Measurements from ENCODE around the gene CYP2W1. TPM values are rescaled to one million over a fixed set of nuclear protein-coding genes. Genes with fewer than 3 reads are reported as not detected.
"Not testable (repeated sequence)": the region's sequence is repeated elsewhere in the genome, so short reads cannot be mapped to it uniquely, and the experiment has no call there.

CYP2W1 gene
- total RNA-seq, 2 experiments from 2014 or later, result not detected

DNA sequence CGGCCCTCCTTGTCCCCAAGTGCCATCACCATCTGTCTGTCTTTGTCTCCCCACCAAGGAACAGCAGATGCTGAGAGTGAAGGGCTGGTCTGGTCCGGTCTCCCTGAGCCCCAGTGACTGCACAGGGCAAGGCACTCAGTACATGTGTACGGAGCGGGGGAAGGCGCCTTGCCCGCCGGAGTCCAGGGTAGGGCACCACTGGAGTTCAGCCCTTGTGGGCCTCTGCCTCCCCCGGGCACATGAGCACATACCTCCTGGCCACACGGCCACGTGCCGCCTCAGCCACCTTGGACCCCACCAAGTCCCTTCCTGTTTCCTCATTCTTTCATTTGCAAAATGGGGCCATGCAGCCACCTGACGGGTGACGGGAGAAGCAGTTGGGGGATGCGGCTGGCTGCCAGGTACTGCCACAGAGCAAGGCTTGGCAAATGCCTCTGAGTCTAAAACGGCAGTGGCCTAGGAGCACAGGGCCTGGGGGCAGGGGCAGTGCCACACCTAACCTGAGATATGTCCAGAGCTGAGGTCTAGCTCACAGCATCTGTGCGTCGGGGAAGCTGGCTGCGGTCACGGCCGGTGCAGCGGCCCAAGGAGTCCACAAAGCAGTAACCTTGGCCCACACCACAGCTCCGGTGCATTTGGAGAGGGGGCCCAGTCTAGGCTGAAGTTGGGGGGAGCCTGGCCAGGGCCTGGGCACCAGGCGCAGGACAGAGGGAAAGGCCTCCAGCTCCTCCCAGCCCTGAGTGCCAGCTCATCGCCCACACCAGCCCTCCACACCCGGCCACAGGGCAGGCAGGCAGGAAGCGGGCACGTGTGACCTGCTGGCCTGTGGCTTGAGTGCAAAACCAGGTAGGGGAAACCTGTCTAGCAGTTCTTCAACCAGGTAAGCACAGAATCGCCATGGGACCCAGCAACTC is 33.7 kb upstream of the CYP2W1 start:
- ChIA-PET POLR2A (interaction anchor here (0.6 to 1.0 kb wide), 2 partner anchors 26 to 28 kb away, joined by 3 to 9 read pairs; no protein-coding TSS in a partner anchor), CTCF (no interaction called here)

DNA sequence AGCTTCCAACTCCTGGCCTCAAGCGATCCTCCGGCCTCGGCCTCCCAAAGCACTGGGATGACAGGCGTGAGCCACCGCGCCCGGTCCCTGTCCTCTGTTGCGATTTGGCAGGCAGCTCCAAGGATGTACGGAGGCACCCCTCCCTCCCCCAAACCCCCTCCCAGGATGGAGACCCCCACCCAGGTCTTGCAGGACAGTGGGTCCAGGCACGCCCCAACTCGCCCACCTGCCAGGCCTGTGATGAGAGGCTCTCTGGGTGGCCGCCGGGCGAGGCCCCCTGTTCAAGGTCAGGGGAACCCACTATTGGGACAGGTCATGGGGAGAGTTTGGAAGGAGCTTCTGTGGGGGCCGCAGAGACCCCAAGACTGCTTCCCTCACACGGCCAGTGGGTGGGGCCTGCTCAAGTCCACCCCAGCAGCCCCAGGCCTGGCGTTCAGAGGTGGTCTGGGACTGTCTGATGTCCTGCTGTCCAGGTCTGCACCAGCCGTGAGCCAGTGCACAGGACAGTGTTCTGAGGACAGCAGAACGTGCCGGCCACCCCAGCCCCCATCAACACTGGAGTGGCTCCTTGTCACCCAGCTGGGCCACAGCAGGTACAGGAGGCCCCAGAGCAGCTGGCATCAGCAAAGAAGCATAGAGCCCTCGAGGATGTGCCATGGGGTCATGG is 31.0 kb upstream of the CYP2W1 start:
- ChIA-PET CTCF (interaction anchor here (1.0 to 1.5 kb wide), 3 partner anchors 22 to 44 kb away, joined by 3 to 4 read pairs (median 4); no protein-coding TSS in a partner anchor), POLR2A (interaction anchor here (0.6 to 1.2 kb wide), 4 partner anchors 22 to 29 kb away, joined by 3 to 4 read pairs (median 3); no protein-coding TSS in a partner anchor)

DNA sequence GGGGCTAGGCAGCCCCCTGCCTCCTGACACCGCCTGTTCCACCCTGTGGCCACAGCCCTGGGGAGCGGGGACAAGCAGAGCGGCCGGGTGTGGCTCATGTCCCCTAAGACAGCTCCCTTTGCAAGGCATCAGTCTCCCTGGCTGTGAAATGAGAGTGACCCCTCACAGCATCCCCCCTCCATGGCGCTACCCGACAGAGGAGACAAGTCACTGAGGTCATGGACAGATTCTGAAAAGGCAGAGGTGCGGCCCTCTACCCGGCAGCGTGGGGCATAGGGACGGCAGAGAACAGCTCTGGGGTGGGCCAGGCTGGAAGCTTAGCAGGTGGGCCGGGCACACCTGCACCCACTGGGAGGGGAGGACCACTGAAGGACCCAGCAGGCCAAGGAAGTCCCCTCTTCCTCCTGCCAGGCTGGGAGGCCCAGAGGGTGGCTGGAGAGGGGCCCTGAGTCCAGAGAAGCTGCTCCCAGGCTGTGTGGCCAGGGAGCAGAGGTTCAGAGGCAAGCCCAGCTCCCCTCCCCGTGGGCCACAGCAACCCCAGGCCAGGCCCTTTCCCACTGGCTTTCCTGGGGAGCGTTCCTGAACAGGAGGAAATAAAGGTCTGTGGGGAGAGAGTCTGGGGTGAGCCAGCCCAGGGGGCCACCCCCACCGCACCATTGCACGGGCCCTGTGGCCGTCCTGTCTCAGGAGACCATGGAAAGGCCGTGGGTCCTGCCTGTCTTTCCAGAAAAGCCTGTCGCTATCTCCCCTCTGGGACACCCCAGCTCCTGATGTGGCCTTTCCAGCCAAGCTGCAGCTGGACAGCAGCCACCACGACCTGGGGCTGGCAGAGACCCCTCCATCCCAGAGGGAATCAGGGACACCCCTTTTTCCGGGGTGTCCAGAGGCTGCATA is 30.2 kb upstream of the CYP2W1 start:
- CTCF ChIA-PET, result interaction anchor here (0.8 to 1.5 kb wide), 5 partner anchors 14 to 73 kb away, joined by 3 to 5 read pairs (median 4); no protein-coding TSS in a partner anchor
- POLR2A ChIA-PET, result interaction anchor here (0.6 to 2.0 kb wide), 4 partner anchors 23 to 42 kb away, joined by 3 to 5 read pairs (median 4); no protein-coding TSS in a partner anchor

DNA sequence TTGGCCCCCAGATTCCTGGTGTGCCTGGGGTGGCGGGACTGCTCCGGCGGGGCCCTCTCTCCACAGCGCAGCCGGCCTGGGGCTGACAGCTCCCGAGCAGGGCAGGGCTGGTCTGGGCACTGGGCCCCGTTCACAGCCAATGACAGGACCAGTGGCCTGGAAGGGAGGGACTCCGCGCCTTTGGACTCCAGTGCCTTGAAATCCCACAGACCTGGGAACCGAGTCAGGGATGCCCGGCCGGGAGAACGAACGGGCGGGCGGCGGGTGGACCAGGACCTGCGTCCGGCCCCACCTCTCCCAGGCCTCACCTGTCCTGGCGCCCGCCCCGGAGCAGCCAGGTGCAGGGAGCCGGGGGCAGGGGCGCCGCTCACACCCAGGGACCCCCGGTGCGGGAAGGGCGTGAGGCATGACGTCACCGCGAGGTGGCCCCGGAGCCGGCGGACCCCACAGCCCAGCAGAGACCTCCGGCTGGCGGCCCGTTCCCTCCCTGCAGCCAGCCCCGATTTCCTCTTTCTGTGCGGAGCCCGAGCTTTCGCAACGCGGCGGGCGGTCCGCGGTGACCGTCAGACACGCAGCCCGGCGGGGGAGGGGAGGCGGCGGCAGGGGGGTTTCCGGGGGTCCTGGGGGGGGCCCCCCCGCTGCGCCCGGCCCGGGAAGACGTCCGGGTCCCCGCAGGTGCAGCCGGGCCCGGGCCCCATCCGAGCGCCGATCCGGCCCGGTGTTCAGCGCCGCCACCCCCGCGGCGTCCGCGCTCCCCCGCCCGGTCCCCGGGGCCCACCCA is 29.2 kb upstream of the CYP2W1 start:
- CTCF ChIA-PET, result interaction anchor here (0.5 to 1.2 kb wide), 4 partner anchors 15 to 139 kb away, joined by 3 to 5 read pairs (median 4); no protein-coding TSS in a partner anchor
- POLR2A ChIA-PET, result interaction anchor here (2.0 kb wide), 1 partner anchor 43 kb away, joined by 5 read pairs; no protein-coding TSS in a partner anchor

DNA sequence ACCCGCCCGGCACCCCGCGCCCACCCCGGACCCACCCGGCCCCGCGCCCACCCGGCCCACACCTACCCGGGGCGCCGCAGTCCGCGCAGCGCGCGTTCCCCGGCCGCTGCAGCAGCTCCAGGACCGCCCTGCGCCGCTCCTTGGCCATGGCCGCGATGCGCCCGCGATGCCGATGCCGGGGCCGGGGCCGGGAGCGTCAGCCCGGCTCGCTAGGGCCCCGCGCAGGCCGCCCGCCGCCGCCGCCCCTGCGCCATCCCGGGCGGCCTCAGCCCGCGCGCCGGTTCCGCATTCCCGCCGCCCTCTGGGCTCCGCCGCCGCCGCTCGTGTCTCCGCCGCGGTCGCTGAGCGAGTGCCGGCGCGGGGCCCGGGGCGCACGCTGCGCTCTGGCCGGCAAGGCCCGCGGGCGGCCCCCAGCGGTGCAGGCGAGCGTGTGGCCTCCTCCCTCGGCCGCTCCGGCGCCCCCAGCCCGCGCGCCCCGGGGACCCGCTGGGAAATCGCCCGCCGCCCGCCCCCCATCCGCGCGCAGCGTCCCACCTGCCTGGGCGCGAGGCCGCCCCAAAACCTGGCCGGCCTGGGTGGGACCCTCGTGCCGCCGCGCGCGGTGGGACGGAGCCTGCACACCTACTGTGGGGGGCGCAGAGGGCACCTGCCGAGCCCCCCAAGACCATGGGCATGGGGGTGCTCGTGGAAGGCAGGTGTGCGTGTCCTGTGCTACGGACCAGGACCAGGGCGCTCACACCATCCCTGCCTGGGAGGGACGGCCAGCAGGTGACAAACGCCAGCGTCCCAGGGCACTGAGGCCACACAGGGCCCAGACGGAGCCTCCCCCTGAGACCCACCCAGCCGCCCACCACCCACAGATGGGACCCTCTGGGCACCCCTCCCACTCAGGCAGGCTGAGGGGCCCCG is 28.4 kb upstream of the CYP2W1 start, which contains the start of gene ADAP1:
TSS of gene ADAP1 (minus strand) at position 351 of the 909 bp plus-strand sequence. CDS start at position 148, 203 bp downstream.
- POLR2A ChIA-PET, result interaction anchor here (2.0 kb wide), 1 partner anchor 44 kb away, joined by 5 read pairs; no protein-coding TSS in a partner anchor

DNA sequence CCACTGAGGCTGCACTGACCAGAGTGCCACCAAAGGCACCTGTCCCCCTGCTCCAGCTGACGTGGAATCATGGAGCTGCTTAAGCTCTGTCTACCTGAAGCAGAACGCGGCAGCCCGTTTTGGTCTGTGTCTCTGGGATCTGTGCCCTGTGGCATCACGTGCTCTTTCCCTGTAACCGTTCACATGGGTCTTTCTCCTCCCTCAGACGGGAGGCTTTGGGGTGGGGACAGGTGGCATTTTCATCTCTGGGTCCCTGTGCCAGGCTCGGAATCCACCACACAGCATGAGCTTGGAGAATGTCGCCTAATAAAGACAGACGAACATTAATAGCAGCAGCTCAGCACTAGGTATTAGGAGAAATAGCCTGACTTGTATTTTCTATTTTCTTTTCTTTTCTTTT is 26.9 kb upstream of the CYP2W1 start:
- CTCF ChIA-PET, result interaction anchor here (0.7 to 2.8 kb wide), 6 partner anchors 10 to 634 kb away, joined by 3 to 15 read pairs (median 4); no protein-coding TSS in a partner anchor
- POLR2A ChIA-PET, result interaction anchor here (0.6 kb wide), 1 partner anchor 34 kb away, joined by 5 read pairs; no protein-coding TSS in a partner anchor

More for the DNA sequence above, 28.4 kb upstream of the CYP2W1 start, which contains the start of gene ADAP1:
- CTCF ChIA-PET, result interaction anchor here (0.5 to 1.0 kb wide), 4 partner anchors 13 to 140 kb away, joined by 3 to 4 read pairs (median 3); no protein-coding TSS in a partner anchor

DNA sequence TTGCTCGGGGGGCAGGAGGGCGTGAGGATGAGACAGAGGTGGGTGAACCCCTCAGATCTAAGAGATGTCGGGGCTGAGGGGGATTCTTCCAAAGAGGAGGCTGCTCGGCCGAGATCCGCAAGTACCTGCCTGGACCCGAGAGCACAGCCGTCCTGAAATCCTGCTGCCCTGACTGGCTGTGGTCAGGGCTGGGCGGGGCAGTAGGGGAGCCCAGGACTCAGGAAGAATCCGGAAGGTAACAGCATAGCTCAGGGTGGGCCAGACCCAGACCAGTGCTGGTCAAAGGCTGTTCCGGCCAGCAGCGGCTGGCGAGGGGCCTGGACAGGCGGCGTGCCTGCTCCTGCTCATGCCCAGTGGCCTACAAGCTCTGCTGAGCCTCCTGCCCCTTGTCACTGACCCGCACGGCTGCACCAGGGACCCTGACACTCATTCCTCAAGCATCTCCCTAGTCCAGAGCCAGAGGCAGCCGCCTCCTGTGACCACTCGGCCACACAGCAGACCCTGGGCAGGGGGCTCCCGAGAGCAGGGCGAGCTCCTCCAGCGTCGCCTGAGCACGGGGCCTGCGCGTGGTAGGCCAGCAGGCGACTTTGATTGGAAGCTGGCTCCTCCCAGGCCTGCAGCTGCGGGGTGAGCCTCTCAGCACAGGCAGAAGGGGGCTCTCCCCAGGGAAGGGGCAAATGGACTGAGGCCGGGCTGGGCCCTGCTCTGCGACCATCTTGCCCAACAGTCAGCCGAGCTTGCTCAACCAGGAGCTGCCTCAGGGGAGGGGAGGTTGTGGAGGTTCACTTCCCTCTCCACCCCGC is 25.4 kb upstream of the CYP2W1 start:
- ChIA-PET CTCF (interaction anchor here (1.2 to 2.8 kb wide), 2 partner anchors 49 to 108 kb away, joined by 3 to 15 read pairs; no protein-coding TSS in a partner anchor), POLR2A (no interaction called here)

DNA sequence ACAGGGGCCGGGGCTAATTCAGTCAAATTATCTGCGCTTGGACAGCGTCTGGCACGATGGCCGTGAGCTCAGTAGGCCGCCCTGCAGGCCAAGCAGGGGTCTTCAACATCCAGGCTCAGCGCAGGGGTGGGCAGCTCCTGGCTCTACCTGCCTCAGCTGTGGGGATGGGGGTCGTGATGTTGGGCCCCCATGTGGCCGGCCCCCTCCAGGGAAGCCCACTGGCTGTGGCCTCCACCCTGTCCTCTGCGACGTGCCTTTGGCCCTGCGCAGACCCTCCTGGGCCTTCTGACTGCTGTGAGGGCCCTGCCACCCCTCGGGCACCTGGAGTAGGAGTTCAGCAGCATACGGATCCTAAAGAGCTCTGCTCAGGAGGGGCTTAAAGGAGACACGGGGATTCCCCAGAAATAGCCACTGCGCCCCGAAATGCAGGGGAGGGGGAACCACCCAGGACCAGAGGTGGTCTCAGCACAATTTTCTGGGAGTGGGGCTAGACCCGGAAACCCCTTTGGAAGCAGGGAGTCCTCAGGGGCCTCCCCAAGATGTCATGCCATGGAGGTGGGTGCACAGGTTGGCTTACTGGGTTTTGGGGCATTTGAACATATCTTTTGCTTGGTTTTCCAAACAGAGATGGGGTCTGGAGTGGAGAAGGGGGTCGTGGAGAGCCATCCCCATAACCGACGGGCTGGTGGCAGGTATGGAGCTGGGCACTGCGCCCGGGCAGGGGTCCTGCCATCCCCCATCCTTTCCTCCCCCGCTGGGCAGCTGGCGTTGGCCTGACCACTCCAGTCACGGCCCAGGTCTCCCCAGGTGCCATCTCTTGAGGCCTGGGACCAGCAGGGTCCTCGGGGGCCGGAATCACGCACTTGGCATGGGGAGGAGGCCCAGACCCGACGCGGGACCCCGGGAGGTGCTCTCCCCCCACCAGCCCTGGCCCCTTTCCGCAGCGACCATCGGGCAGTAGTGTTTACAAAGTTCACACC is 24.5 kb upstream of the CYP2W1 start:
- CTCF ChIA-PET, result interaction anchor here (0.6 to 2.8 kb wide), 4 partner anchors 8 to 107 kb away, joined by 3 to 15 read pairs (median 4); no protein-coding TSS in a partner anchor

DNA sequence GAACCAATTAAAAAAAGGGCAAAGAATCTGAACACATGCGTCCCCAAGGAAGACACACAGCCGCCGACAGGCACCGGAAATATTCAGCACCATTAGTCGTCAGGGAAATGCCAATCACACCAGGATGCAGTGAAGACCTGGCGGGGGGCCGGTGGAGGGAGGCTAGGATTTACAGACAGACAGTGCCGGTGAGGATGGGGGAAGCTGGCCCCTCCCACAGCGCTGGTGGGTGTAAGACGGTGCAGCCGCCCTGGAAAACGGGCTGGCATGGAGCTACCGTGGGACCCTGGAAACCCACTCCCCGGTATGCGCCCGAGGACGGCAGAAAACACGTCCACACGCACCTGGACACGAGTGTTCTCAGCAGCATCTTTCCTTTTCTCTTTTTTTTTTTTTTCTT is 23.7 kb upstream of the CYP2W1 start:
- ChIA-PET CTCF (interaction anchor here (0.6 kb wide), 2 partner anchors 9 to 11 kb away, joined by 4 to 5 read pairs; no protein-coding TSS in a partner anchor), POLR2A (no interaction called here)

More for the DNA sequence above, 24.5 kb upstream of the CYP2W1 start:
- POLR2A ChIA-PET, result no interaction called here

DNA sequence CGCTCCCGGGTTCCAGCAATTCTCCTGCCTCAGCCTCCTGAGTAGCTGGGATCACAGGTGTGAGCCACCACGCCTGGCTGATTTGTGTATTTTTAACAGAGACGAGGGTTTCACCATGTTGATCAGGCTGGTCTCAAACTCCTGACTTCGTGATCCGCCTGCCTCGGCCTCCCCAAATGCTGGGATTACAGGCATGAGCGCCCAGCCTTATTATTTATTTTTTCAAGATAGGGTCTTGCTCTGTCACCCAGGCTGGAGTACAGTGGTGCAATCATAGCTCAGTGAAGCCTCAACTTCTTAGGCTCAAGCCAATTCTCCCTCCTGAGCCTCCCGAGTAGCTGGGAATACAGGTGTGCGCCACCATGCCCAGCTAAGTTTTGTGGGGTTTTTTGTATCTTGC is 23.2 kb upstream of the CYP2W1 start:
- CTCF ChIA-PET, result interaction anchor here (1.6 kb wide), 1 partner anchor 51 kb away, joined by 3 read pairs; no protein-coding TSS in a partner anchor
- POLR2A ChIA-PET, result not testable (repeated sequence)

DNA sequence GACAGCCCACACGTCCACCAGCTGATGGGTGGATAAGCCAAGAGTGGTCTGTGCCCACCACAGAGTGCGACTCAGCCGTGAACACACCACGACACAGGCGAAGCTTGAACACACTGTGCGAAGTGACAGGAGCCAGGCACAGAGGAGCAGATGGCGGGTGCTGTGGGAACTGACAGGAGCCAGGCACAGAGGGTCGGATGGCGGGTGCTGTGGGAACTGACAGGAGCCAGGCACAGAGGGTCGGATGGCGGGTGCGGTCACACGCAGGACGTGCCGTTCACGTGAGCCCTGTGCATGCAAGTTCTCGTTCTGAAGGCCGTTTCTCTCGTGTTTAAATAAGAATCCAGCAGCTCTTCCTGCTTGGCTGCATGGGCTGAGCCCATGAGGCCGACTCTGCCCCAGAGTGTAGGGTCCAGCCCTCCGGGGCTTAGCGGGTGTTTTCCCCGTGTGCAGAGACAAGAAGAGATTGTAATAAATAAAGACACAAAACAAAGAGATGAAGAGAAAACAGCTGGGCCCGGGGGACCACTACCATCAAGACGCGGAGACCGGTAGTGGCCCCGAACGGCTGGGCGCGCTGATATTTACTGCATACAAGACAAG is 22.6 kb upstream of the CYP2W1 start:
- CTCF ChIA-PET, result interaction anchor here (1.1 to 1.6 kb wide), 2 partner anchors 32 to 51 kb away, joined by 3 read pairs; no protein-coding TSS in a partner anchor
- POLR2A ChIA-PET, result no interaction called here

DNA sequence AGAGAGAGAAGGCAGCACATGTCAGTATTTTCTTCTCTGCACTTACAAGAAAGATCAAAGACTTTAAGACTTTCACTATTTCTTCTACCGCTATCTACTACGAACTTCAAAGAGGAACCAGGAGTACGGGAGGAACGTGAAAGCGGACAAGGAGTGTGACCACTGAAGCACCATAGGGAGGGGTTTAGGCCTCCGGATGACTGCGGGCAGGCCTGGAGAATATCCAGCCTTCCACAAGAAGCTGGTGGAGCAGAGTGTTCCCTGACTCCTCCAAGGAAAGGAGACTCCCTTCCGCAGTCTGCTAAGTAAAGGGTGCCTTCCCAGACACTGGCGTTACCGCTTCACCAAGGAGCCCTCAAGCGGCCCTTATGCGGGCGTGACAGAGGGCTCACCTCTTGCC is 22.0 kb upstream of the CYP2W1 start:
- CTCF ChIA-PET, result interaction anchor here (1.1 to 1.6 kb wide), 2 partner anchors 32 to 52 kb away, joined by 3 read pairs; no protein-coding TSS in a partner anchor
- POLR2A ChIA-PET, result not testable (repeated sequence)

DNA sequence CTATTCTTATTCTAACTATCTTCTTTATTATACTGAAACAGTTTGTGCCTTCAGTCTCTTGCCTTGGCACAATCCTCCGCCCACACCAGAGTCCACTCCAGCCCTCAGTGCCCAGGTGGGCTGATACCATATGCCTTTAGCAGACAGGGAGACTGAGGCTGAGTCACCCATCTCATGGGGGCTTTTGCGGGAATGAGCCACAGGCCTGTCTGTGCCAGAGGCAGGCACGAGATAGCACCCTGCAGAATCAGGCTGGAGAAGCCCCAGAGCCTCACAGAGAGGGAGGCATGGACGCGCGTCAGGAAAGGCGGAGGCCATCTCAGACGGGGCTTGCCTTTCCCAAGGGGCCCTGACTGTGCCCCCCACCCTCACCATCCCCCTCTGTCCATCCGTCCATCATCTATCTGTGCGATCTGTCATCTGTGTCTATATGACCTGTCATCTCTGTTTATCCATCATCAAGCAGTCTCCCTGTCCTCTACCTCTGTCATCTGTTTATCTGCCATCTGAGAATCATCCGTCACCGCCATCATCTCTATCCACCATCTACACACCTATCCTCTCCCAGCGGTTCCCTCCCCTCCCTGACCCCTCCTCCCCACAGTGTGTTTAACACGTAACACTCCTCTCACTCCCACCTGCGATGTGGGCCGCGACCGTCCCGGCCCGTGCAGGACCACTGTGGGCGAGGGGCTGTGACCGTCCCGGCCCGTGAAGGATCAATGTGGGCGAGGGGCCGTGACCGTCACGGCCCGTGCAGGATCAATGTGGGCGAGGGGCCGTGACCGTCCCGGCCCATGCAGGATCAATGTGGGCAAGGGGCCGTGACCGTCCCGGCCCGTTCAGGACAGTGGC is 21.2 kb upstream of the CYP2W1 start:
- CTCF ChIA-PET, result interaction anchor here (1.0 kb wide), 1 partner anchor 32 kb away, joined by 3 read pairs; no protein-coding TSS in a partner anchor

More for the DNA sequence above, 21.2 kb upstream of the CYP2W1 start:
- POLR2A ChIA-PET, result no interaction called here

All from activated CD8-positive, alpha-beta memory T cell treated with anti-CD3 and anti-CD28 coated beads for 36 hours (primary cell).